ENCODE data around the gene ENTPD3. TPM values are rescaled to one million over a fixed set of nuclear protein-coding genes. Genes with fewer than 3 reads are reported as not detected.

The ENTPD3 gene
- total and polyA plus RNA-seq, 2 of the 8 experiments (the other 6 are each of a cell fraction or from before 2014, with no cell fraction given) = 0.60 to 1.0 TPM

- Histone ChIP-seq H2BK120ac (replicated peaks; ENCODE audit: low read depth, low read length) (no peak overlapping the region), H3K4me3 (ENCODE audit: extremely low read depth in 1 of 4, insufficient read depth in 2 of 4, low read depth in 3 of 4, low read length in 4 of 4) (no peak overlapping the region), H3K36me3 (ENCODE audit: control insufficient read depth in 2 of 4, insufficient read depth in 4 of 4, low read length in 3 of 4) (no peaks in the 10 kb centered on the region), H3K27ac (ENCODE audit: low read depth, low read length) (no peak overlapping the region), H2BK12ac (ENCODE audit: low read depth, low read length) (no peak overlapping the region), H4K8ac (ENCODE audit: extremely low read depth, insufficient read depth, low read length) (no peak overlapping the region), H3K4me2 (ENCODE audit: insufficient read depth in 1 of 2, low read depth in 2 of 2, low read length in 2 of 2) (no peak overlapping the region), H3K27me3 (replicated peaks in 1 of 4; ENCODE audit: control insufficient read depth in 3 of 4, extremely low read depth in 1 of 4, insufficient read depth in 3 of 4, low read length in 3 of 4) (no peaks in the 10 kb centered on the region), H3K79me2 (ENCODE audit: control insufficient read depth in 1 of 2, insufficient read depth in 2 of 2, low read length in 2 of 2) (no peaks in the 10 kb centered on the region), H3K14ac (ENCODE audit: insufficient read length) (no peak overlapping the region), H3K23ac (ENCODE audit: insufficient read length) (no peak overlapping the region), H3K4ac (replicated peaks; ENCODE audit: insufficient read length, low read depth, low read length) (no peak overlapping the region), H4K20me1 (replicated peaks in 1 of 2; ENCODE audit: control insufficient read depth in 1 of 2, insufficient read depth in 2 of 2, low read length in 2 of 2) (no peaks in the 10 kb centered on the region), H3K23me2 (ENCODE audit: low read depth, low read length) (no peaks in the 10 kb centered on the region), H2AK5ac (ENCODE audit: low read depth, low read length) (no peak overlapping the region), H4K91ac (replicated peaks; ENCODE audit: insufficient read length, low read length) (no peak overlapping the region), H3K4me1 (replicated peaks in 1 of 4; ENCODE audit: control insufficient read depth in 3 of 4, insufficient read depth in 4 of 4, low read length in 3 of 4) (no peaks in the 10 kb centered on the region), H2BK15ac (ENCODE audit: low read length) (no peak overlapping the region), H3K9me3 (ENCODE audit: insufficient read depth in 2 of 2, low read depth in 1 of 2, low read length in 1 of 2) (peaks cover 0 to 3% of the 10 kb centered on the region in 2 experiments; a peak in 1 of 4 replicates), H3K56ac (replicated peaks; ENCODE audit: insufficient read length, low read depth, low read length) (no peak overlapping the region), H3K18ac (ENCODE audit: extremely low read depth, low read length) (no peak overlapping the region), H2BK5ac (ENCODE audit: low read depth, low read length) (no peak overlapping the region), H3K9ac (replicated peaks in 1 of 4; ENCODE audit: extremely low read depth in 1 of 4, low read depth in 3 of 4, low read length in 3 of 4) (no peak overlapping the region), H2BK20ac (ENCODE audit: low read length) (no peak overlapping the region), H2AFZ (ENCODE audit: low read length) (no peak overlapping the region), H4K5ac (ENCODE audit: insufficient read length, low read depth, low read length) (no peak overlapping the region), H3K79me1 (ENCODE audit: low read depth, low read length) (no peaks in the 10 kb centered on the region)
- FAIRE-seq = peak; percentile 24
- TF ChIP-seq CEBPB (IDR thresholded peaks at IDR 0.05; ENCODE audit: low read depth, low read length) (no peak), TAF7 (optimal IDR thresholded peaks at IDR 0.05; ENCODE audit: borderline replicate concordance, low read depth, low read length) (no peak), JUND (IDR thresholded peaks at IDR 0.05; ENCODE audit: low read length) (no peak), TCF12 (IDR thresholded peaks at IDR 0.05; ENCODE audit: low read depth, low read length) (no peak), CBX8 (IDR thresholded peaks at IDR 0.05; ENCODE audit: borderline replicate concordance, low read depth, low read length) (no peak), MAFK (IDR thresholded peaks at IDR 0.05; ENCODE audit: low read depth, low read length) (no peak), HDAC6 (IDR thresholded peaks at IDR 0.05; ENCODE audit: low read depth, low read length) (no peak), NANOG (IDR thresholded peaks at IDR 0.05; ENCODE audit: insufficient read depth, low read depth, low read length, poor library complexity, severe bottlenecking) (no peak), EP300 (IDR thresholded peaks at IDR 0.05; ENCODE audit: borderline replicate concordance in 1 of 2, low read depth in 2 of 2, low read length in 2 of 2) (no peak), SRF (IDR thresholded peaks at IDR 0.05; ENCODE audit: low read depth, low read length) (no peak), CHD2 (IDR thresholded peaks at IDR 0.05; ENCODE audit: low read length) (no peak), RAD21 (IDR thresholded peaks at IDR 0.05 in 1 of 2, conservative IDR thresholded peaks at IDR 0.05 in 1 of 2; ENCODE audit: low read depth in 2 of 2, low read length in 2 of 2) (no peak)
- TF ChIP-seq, protein P1, sequence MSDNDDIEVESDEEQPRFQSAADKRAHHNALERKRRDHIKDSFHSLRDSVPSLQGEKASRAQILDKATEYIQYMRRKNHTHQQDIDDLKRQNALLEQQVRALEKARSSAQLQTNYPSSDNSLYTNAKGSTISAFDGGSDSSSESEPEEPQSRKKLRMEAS (IDR thresholded peaks at IDR 0.05) = no peak
- ChIA-PET CTCF (ENCODE audit: partially characterized antibody) (interaction anchor here (1.5 to 1.8 kb wide), 2 partner anchors 8 to 110 kb away, joined by 4 read pairs; no protein-coding TSS in a partner anchor), POLR2A (ENCODE audit: partially characterized antibody) (interaction anchor here (0.6 to 1.2 kb wide), 2 partner anchors 8 to 128 kb away, joined by 3 read pairs; partner anchors contain the start of gene EIF1B)
- no peak for DNase-seq (ENCODE audit: low read depth in 1 of 2, low spot score in 2 of 2)
- WGBS, 2 experiments (ENCODE audit: extremely low coverage in 1 of 2, insufficient coverage in 1 of 2, insufficient read length in 1 of 2, insufficient replicate concordance in 2 of 2, low coverage in 1 of 2, low lambda C conversion rate in 2 of 2, missing lambda C conversion rate in 1 of 2) = 82% methylated on average over 5 of the region's 5 CpGs; no CpG with 5 or more reads in 1 of the 2 experiments
Measured at GRCh38 chr3:40437889-40438288, 50.9 kb downstream of the ENTPD3 start.
